AG09319 (cell line): Measurements from ENCODE around the gene ERVFRD-1.
"Not testable (repeated sequence)": the region's sequence is repeated elsewhere in the genome, so short reads cannot be mapped to it uniquely, and the experiment has no call there.

Source experiments
- DNase-seq: peaks from one replicate; pipeline ENCODE4 v3.0.0-alpha.2; 2010; ENCODE audit warnings: low read depth; ENCODE audit errors: extremely low read depth
- TF ChIP-seq, protein P1 (sequence below): IDR thresholded peaks from 2 replicates; pipeline ENCODE4 v1.5.1; 2011; ENCODE audit warnings: low read depth, mild to moderate bottlenecking, inconsistent platforms, low read length, moderate library complexity

ERVFRD-1 gene

DNA sequence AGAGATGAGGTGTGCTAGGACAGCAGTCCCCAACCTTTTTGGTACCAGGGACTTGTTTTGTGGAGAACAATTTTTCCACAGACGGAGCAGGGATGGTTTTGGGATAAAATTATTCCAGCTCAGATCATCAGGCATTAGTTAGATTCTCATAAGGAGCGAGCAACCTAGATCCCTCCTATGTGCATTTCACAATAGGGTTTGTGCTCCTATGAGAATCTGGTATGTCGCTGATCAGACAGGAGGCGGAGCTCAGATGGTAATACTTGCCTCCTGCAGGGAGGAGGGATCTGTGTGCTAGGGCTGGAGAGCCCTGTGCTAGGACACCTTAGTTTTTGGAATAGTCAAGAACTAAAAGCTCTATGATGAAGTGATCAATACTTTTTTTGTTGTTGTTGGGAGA, 15.4 kb downstream of the ERVFRD-1 start:
- DNase-seq = peak; percentile 12
- TF ChIP-seq, protein P1, sequence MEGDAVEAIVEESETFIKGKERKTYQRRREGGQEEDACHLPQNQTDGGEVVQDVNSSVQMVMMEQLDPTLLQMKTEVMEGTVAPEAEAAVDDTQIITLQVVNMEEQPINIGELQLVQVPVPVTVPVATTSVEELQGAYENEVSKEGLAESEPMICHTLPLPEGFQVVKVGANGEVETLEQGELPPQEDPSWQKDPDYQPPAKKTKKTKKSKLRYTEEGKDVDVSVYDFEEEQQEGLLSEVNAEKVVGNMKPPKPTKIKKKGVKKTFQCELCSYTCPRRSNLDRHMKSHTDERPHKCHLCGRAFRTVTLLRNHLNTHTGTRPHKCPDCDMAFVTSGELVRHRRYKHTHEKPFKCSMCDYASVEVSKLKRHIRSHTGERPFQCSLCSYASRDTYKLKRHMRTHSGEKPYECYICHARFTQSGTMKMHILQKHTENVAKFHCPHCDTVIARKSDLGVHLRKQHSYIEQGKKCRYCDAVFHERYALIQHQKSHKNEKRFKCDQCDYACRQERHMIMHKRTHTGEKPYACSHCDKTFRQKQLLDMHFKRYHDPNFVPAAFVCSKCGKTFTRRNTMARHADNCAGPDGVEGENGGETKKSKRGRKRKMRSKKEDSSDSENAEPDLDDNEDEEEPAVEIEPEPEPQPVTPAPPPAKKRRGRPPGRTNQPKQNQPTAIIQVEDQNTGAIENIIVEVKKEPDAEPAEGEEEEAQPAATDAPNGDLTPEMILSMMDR = no peak

DNA sequence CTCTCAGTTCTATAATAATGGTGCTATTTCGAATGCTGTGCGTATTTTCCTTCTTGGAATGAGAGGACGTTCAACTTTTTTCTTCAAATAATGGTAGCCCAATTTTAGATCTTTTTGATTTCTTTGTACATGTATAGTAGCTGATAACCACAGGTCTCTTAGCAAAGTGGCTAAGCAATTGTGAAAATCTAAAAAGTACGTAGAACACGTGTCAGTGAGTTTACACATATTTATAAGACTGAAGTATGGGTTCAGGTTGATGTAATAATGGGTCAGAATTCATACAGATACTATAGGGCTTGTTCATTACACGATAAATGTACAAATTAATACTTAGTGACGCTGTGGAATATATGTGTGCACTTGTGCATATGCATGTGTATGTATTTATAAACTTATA, 16.6 kb downstream of the ERVFRD-1 start:
- DNase-seq = no peak
- TF ChIP-seq, protein P1 = no peak

DNA sequence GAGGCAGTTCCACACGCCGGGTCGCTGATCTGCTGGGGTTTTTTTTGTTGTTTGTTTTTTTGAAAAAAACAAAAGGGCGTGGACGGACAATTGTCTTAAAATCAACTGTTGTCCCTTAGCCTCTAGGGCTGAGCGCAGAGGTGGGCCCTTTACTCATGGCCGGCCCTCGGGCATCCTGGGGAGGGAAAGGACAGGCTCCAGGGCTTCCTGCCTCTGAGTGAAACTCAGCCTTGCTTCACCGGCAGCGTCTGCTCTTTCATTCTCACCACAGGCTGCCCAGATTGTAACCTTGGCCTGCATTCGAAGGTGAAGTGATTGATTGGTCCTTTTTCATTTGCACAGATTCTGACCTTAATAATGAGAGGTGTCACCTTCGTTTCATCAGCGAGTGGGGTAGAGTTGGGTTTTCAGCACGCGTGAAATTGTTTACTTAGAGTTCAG, 17.1 kb downstream of the ERVFRD-1 start:
- DNase-seq = peak; percentile 0
- TF ChIP-seq, protein P1 = no peak

DNA sequence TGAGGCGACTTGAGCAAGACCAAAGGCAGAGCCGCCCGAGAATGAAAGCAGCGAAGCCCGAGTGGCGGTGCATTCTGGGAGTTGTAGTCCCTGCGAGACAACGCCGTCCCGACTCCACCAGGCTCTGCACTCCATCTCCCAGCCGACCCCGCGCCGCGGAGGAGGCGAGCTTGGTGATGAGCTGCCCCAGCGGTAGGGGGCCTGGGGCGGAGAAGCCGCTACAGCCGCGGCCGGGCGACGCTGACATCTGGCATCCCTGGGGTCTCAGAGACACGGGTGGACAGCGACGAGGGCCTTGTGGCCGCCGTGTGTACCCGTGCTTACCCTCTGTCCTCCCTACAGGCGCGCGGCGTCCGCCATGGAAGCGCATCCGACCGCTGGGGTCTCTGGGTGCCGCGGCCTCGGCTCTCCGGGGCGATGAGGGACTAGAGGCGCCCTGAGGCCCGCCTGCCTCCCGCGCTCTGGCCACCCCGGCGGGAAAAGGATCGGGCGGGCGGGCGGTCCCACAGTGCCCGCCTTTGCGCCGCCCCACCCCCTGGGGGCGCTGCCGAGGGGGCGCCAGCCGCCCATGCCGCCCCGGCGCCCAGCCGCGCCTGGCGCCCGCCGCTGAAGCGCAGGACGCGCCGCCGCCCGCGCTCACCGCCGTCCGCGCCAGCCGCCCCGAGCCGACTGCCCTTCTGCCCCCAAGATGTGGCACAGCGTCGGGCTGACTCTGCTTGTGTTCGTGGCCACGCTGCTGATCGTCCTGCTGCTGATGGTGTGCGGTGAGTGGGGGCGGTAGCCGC, 17.7 kb downstream of the ERVFRD-1 start, which contains the start of gene SMIM13:
SMIM13 (plus strand) TSS at position 209 of the 785 bp plus-strand sequence; CDS start at position 689, 480 bp downstream.
- DNase-seq = peak; percentile 94

DNA sequence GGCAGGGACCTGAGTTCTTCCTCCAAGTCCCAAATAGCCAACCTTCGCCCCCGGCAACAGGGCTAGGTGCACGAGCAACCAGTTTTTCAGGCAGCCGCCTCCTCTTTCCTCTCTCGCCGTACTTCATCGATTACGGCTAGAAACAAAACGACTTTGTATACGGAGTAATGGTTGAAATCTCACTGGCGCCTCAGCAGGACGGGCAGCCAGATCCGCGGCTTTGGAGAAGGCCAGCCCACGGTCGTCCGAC, 18.2 kb downstream of the ERVFRD-1 start:
- TF ChIP-seq, protein P1 = no peak
- no peak for DNase-seq

More for the DNA sequence above, 17.7 kb downstream of the ERVFRD-1 start, which contains the start of gene SMIM13:
- TF ChIP-seq, protein P1 = peak; percentile 18

DNA sequence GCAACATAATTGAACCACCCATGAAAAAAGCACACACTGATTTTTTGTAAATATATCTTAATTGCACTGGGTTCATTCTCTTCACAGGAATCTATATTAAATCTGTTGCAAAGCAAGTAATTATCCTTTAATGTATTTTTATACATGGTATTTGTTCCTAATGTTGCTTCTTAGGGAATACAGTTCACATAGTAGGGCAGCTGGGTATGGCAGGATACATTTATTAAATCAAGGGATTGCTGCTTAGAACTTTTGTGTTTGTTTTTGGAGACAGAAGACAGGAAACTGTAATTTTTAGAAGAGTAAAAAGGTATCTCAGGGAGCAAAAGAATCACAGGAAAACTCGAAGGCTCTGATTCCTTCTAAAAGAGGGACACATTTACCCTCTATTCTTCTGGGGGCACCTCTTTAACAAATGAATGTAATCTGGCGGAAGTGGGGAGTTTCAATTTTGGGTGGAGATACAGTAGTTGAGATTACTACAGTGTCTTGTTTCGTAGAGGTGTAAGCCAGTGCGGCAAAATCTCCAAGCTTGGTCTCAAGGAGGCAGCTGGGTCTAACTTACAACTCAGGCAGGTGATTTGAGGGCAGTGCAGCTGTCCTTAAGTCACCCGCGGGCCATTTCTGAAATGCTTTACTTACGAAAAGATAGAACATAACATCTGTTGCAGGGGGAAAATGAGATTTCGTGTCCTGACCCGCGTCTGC, 18.7 kb downstream of the ERVFRD-1 start:
- TF ChIP-seq, protein P1 = no peak; the same call in 1 of the 2 replicates

DNA sequence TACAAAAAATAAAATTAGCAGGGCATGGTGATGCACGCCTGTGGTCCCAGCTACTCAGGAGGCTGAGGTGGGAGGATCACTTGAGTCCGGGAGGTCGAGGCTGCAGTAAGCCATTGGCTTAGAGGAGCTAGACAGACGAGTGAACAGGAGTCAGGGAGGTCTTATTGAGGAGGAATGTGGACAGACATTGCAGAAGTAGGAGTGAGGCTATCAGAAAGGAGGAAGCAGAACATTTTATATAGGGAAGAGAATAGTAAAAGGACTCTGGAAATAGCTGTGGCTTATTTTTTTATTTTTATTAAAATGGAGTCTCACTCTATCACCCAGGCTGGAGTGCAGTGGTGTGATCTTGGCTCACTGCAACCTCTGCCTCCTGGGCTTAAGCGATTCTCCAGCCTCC, 20.4 kb downstream of the ERVFRD-1 start:
- not testable (repeated sequence) for DNase-seq

More for the DNA sequence above, 18.7 kb downstream of the ERVFRD-1 start:
- DNase-seq = peak; percentile 2
